Vagina (tissue), 2 donors: ENCODE measurements around the gene HPS5. TPM values are rescaled to one million over a fixed set of nuclear protein-coding genes. Genes with fewer than 3 reads are reported as not detected.

ENCODE experiments used
- DNase-seq, 2 donors: peaks; one replicate each; pipeline ENCODE4 v3.0.0-alpha.2; 2017; ENCODE audit errors: extremely low spot score in 2 of 2
- H3K27ac ChIP-seq: fragments of 200-600 bp; sonication (generic); one replicate; pipeline ENCODE4 v1.5.1; 2019
- H3K27me3 ChIP-seq: fragments of 200-600 bp; sonication (generic); one replicate; pipeline ENCODE4 v1.5.1; 2019
- H3K36me3 ChIP-seq, 2 donors: fragments of 200-600 bp; sonication (generic); one replicate each; pipeline ENCODE4 v1.5.1; 2017 to 2019
- H3K4me1 ChIP-seq: fragments of 200-600 bp; sonication (generic); one replicate; pipeline ENCODE4 v1.5.1; 2019
- H3K4me3 ChIP-seq, 2 donors: fragments of 200-600 bp; sonication (generic); 1 replicate in 1 of 2; 2 replicates in 1 of 2; pipeline ENCODE4 v1.5.1; 2016 to 2019
- H3K9me3 ChIP-seq: fragments of 200-600 bp; sonication (generic); one replicate; pipeline ENCODE4 v1.5.1; 2019
- POLR2A ChIP-seq, 2 donors: fragments of 450-650 bp; IDR thresholded peaks; one replicate each; pipeline ENCODE4 v1.6.1; 2017; ENCODE audit warnings: antibody characterized with exemption in 2 of 2, mild to moderate bottlenecking in 2 of 2, moderate library complexity in 2 of 2
- POLR2AphosphoS5 ChIP-seq, 2 donors: sonication (generic); formaldehyde crosslinking; IDR thresholded peaks; one replicate each; pipeline ENCODE4 v1.9.0; 2017; ENCODE audit warnings: antibody characterized with exemption in 2 of 2, mild to moderate bottlenecking in 2 of 2, low read depth in 1 of 2; ENCODE audit not compliant: insufficient read depth in 1 of 2
- intact Hi-C: fragments of 100-400 bp; cut with DNase I; formaldehyde crosslinking; loops from one replicate; pipeline ENCODE4 v1.15.1; 2023
- total RNA-seq: library from RNA; depleted of rRNA; stranded (reverse); fragments of >200 nt; gene quantifications from one replicate; pipeline ENCODE4 v1.2.3, GENCODE V29; 2016
- TF ChIP-seq, protein P1 (sequence below), 3 experiments: fragments of 450-650 bp in 2 of 3; fragments of 200-600 bp in 1 of 3; sonication (generic) in 1 of 3; IDR thresholded peaks; one replicate each; pipeline ENCODE4 v1.5.1; 2017 to 2019; ENCODE audit warnings: antibody characterized with exemption in 3 of 3, mild to moderate bottlenecking in 2 of 3, moderate library complexity in 2 of 3

The HPS5 gene
- total RNA-seq, 1 donor from 2014 or later: 17.4 TPM

DNA sequence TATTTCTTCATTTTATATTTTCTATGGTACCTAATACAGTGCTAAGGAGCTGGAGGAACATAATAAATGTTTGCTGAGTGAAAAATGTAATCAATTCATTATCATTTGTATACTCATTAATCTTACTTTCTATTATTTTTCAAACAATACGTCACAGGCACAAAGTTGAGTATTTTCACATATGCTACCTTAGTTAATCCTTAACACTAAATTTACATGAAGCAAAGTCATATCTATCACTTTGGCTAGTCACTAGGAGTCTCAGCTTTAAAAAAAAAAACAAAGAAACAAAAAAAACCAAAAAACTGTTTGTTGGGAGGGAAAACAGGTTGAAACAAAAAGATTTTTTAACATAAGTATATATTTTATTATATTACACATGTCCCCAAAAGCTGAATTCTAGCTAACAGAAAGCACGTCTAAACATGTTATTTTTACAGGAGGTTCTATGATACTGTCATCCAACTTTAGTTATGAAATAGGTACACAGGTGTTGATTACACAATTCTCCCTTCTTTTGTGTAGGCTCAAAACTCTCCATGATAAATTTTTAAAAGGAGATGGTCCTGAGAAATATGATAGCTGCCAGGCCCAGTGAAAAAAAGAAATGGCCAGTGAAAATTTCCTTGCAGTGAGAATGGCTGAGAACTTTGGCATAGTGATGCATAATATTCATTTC lies 14.3 kb downstream of the HPS5 start:
- Histone ChIP-seq H3K36me3 (peaks cover 2 to 41% of the 10 kb centered on the region in 2 donors), H3K4me1 (peaks cover 4% of the 10 kb centered on the region), H3K27me3 (no peaks in the 10 kb centered on the region), H3K27ac (no peak overlapping the region), H3K4me3 (no peak overlapping the region), H3K9me3 (no peaks in the 10 kb centered on the region)
- intact Hi-C loops: no loop called here
- TF ChIP-seq POLR2A (IDR thresholded peaks at IDR 0.05) (no peak), POLR2AphosphoS5 (IDR thresholded peaks at IDR 0.05; ENCODE audit: insufficient read depth in 1 of 2, low read depth in 1 of 2) (peak in 1 of 2 donors; percentile 38)
- TF ChIP-seq, protein P1, sequence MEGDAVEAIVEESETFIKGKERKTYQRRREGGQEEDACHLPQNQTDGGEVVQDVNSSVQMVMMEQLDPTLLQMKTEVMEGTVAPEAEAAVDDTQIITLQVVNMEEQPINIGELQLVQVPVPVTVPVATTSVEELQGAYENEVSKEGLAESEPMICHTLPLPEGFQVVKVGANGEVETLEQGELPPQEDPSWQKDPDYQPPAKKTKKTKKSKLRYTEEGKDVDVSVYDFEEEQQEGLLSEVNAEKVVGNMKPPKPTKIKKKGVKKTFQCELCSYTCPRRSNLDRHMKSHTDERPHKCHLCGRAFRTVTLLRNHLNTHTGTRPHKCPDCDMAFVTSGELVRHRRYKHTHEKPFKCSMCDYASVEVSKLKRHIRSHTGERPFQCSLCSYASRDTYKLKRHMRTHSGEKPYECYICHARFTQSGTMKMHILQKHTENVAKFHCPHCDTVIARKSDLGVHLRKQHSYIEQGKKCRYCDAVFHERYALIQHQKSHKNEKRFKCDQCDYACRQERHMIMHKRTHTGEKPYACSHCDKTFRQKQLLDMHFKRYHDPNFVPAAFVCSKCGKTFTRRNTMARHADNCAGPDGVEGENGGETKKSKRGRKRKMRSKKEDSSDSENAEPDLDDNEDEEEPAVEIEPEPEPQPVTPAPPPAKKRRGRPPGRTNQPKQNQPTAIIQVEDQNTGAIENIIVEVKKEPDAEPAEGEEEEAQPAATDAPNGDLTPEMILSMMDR (IDR thresholded peaks at IDR 0.05): no peak
- DNase-seq: no peak

GRCh38 chr11:18304745-18305144 lies 17.2 kb downstream of the HPS5 start:
- no peak overlapping the region for H3K4me3 ChIP-seq
- no peaks in the 10 kb centered on the region for H3K9me3 ChIP-seq
- H3K27me3 ChIP-seq: no peaks in the 10 kb centered on the region
- intact Hi-C loops: no loop called here
- no peak for DNase-seq
- no peak for TF ChIP-seq POLR2A (IDR thresholded peaks at IDR 0.05)
- TF ChIP-seq POLR2AphosphoS5 (IDR thresholded peaks at IDR 0.05; ENCODE audit: insufficient read depth in 1 of 2, low read depth in 1 of 2): no peak
- TF ChIP-seq, protein P1 (IDR thresholded peaks at IDR 0.05): no peak
- no peaks in the 10 kb centered on the region for H3K4me1 ChIP-seq
- H3K27ac ChIP-seq: no peak overlapping the region
- peaks cover 2 to 32% of the 10 kb centered on the region in 2 donors for H3K36me3 ChIP-seq

- Histone ChIP-seq H3K9me3 (no peaks in the 10 kb centered on the region), H3K27ac (no peak overlapping the region), H3K4me3 (no peak overlapping the region), H3K4me1 (no peaks in the 10 kb centered on the region), H3K36me3 (peaks cover 0 to 52% of the 10 kb centered on the region in 2 donors), H3K27me3 (no peaks in the 10 kb centered on the region)
- TF ChIP-seq, protein P1 (IDR thresholded peaks at IDR 0.05): no peak
- TF ChIP-seq POLR2AphosphoS5 (IDR thresholded peaks at IDR 0.05; ENCODE audit: insufficient read depth in 1 of 2, low read depth in 1 of 2) (no peak), POLR2A (IDR thresholded peaks at IDR 0.05) (no peak)
- no peak for DNase-seq
- intact Hi-C loops: no loop called here
Observed at GRCh38 chr11:18299721-18300120, 22.2 kb downstream of the HPS5 start.

DNA sequence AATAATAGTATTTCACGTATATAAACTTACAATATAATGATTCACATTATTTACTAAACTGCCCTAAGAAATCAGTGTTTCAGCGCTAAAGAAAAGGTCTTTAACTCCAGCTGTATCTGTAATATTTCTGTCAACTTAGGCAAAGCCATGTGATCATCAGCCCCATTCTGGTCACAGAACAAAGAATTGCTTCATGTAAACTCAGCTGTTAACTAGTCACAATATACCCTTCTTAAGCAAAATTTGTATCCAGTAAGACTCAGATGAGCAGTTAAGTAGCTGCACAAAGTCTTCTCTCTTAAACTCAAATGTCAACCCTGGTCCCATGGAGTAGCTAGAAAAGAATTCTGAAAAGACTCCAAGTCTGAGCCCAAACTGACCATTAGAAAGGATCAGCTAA lies 26.6 kb downstream of the HPS5 start:
- no peaks in the 10 kb centered on the region for H3K4me1 ChIP-seq
- TF ChIP-seq POLR2A (IDR thresholded peaks at IDR 0.05): no peak
- TF ChIP-seq, protein P1 (IDR thresholded peaks at IDR 0.05): no peak
- TF ChIP-seq POLR2AphosphoS5 (IDR thresholded peaks at IDR 0.05; ENCODE audit: insufficient read depth in 1 of 2, low read depth in 1 of 2): no peak
- H3K9me3 ChIP-seq: no peaks in the 10 kb centered on the region
- H3K27ac ChIP-seq: no peak overlapping the region
- H3K4me3 ChIP-seq: no peak overlapping the region
- H3K36me3 ChIP-seq: peaks cover 0 to 72% of the 10 kb centered on the region in 2 donors
- intact Hi-C loops: no loop called here
- no peak for DNase-seq
- no peaks in the 10 kb centered on the region for H3K27me3 ChIP-seq

DNA sequence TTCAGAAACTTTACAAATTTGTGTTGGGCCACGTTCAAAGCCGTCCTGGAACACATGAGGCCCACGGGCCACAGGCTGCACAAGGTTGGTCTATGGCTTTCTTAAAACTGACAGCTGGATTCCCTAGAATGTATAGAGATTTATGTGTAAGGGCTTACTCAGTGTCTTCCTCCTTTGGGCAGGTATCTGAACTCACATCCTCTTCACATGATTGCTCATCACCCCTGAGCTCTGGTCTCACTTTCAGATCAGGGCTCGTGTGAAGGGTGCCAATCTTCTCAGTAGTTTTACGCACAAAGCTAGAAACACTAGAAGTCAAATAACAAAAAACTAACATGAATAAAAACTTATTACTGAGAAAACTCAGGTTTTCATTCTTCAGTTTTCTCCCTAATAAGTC lies 27.1 kb downstream of the HPS5 start:
- Histone ChIP-seq H3K27me3 (no peaks in the 10 kb centered on the region), H3K27ac (no peak overlapping the region), H3K36me3 (peaks cover 0 to 73% of the 10 kb centered on the region in 2 donors), H3K4me3 (no peak overlapping the region), H3K4me1 (no peaks in the 10 kb centered on the region), H3K9me3 (no peaks in the 10 kb centered on the region)
- no peak for DNase-seq
- intact Hi-C loops: no loop called here
- no peak for TF ChIP-seq POLR2A (IDR thresholded peaks at IDR 0.05)
- TF ChIP-seq, protein P1 (IDR thresholded peaks at IDR 0.05): no peak
- no peak for TF ChIP-seq POLR2AphosphoS5 (IDR thresholded peaks at IDR 0.05; ENCODE audit: insufficient read depth in 1 of 2, low read depth in 1 of 2)
